ENCODE data around the gene CNOT2.

Gene CNOT2

GRCh38 chr12:70330158-70330557 lies 86.9 kb downstream of the CNOT2 start:
- Histone ChIP-seq H3K27ac (ENCODE audit: low read depth, low read length, severe bottlenecking) (no peak overlapping the region), H3K9me3 (ENCODE audit: control insufficient read depth, low read length) (no peaks in the 10 kb centered on the region), H3K4me3 (ENCODE audit: extremely low read depth, insufficient read depth, low read length, poor library complexity, severe bottlenecking) (no peak overlapping the region), H3K4me1 (ENCODE audit: control insufficient read depth, insufficient read depth, low read length, poor library complexity, severe bottlenecking) (no peaks in the 10 kb centered on the region), H3K36me3 (ENCODE audit: control insufficient read depth, insufficient read depth, low read length) (peaks cover 20% of the 10 kb centered on the region)
- 92% methylated on average over 2 of the region's 2 CpGs; no CpG with 5 or more reads in 1 of the 2 experiments for WGBS, 2 experiments (ENCODE audit: insufficient coverage in 2 of 2)

- H3K27ac ChIP-seq (ENCODE audit: low read depth, low read length, severe bottlenecking) = no peak overlapping the region
- peaks cover 28% of the 10 kb centered on the region for H3K36me3 ChIP-seq (ENCODE audit: control insufficient read depth, insufficient read depth, low read length)
- H3K9me3 ChIP-seq (ENCODE audit: control insufficient read depth, low read length) = no peaks in the 10 kb centered on the region
- H3K4me3 ChIP-seq (ENCODE audit: extremely low read depth, insufficient read depth, low read length, poor library complexity, severe bottlenecking) = no peak overlapping the region
- H3K4me1 ChIP-seq (ENCODE audit: control insufficient read depth, insufficient read depth, low read length, poor library complexity, severe bottlenecking) = no peaks in the 10 kb centered on the region
Measured at GRCh38 chr12:70332236-70332635, 89.0 kb downstream of the CNOT2 start.

GRCh38 chr12:70334742-70335141 lies 91.5 kb downstream of the CNOT2 start:
- no peak overlapping the region for H3K27ac ChIP-seq (ENCODE audit: low read depth, low read length, severe bottlenecking)
- H3K4me3 ChIP-seq (ENCODE audit: extremely low read depth, insufficient read depth, low read length, poor library complexity, severe bottlenecking) = no peak overlapping the region
- H3K36me3 ChIP-seq (ENCODE audit: control insufficient read depth, insufficient read depth, low read length) = peaks cover 29% of the 10 kb centered on the region
- no peaks in the 10 kb centered on the region for H3K9me3 ChIP-seq (ENCODE audit: control insufficient read depth, low read length)
- H3K4me1 ChIP-seq (ENCODE audit: control insufficient read depth, insufficient read depth, low read length, poor library complexity, severe bottlenecking) = no peaks in the 10 kb centered on the region
- WGBS, 2 experiments (ENCODE audit: insufficient coverage in 2 of 2) = 93 to 95% methylated on average over 5 to 6 of the region's 8 CpGs

- peaks cover 54% of the 10 kb centered on the region for H3K36me3 ChIP-seq (ENCODE audit: control insufficient read depth, insufficient read depth, low read length)
- H3K4me1 ChIP-seq (ENCODE audit: control insufficient read depth, insufficient read depth, low read length, poor library complexity, severe bottlenecking) = no peaks in the 10 kb centered on the region
- H3K9me3 ChIP-seq (ENCODE audit: control insufficient read depth, low read length) = no peaks in the 10 kb centered on the region
- no peak overlapping the region for H3K27ac ChIP-seq (ENCODE audit: low read depth, low read length, severe bottlenecking)
- 92 to 100% methylated on average over 1 to 2 of the region's 2 CpGs for WGBS, 2 experiments (ENCODE audit: insufficient coverage in 2 of 2)
- H3K4me3 ChIP-seq (ENCODE audit: extremely low read depth, insufficient read depth, low read length, poor library complexity, severe bottlenecking) = no peak overlapping the region
Measured at GRCh38 chr12:70338531-70338930, 95.3 kb downstream of the CNOT2 start.

GRCh38 chr12:70351076-70351475 lies 107.8 kb downstream of the CNOT2 start:
- WGBS, 2 experiments (ENCODE audit: insufficient coverage in 2 of 2) = no CpG with 5 or more reads among the region's 2 CpGs
- H3K4me3 ChIP-seq (ENCODE audit: extremely low read depth, insufficient read depth, low read length, poor library complexity, severe bottlenecking) = no peak overlapping the region
- H3K9me3 ChIP-seq (ENCODE audit: control insufficient read depth, low read length) = no peaks in the 10 kb centered on the region
- H3K36me3 ChIP-seq (ENCODE audit: control insufficient read depth, insufficient read depth, low read length) = peaks cover 21% of the 10 kb centered on the region
- no peaks in the 10 kb centered on the region for H3K4me1 ChIP-seq (ENCODE audit: control insufficient read depth, insufficient read depth, low read length, poor library complexity, severe bottlenecking)
- no peak overlapping the region for H3K27ac ChIP-seq (ENCODE audit: low read depth, low read length, severe bottlenecking)

GRCh38 chr12:70353780-70354660 lies 110.8 kb downstream of the CNOT2 start:
- Histone ChIP-seq H3K36me3 (ENCODE audit: control insufficient read depth, insufficient read depth, low read length) (peaks cover 15% of the 10 kb centered on the region), H3K4me1 (ENCODE audit: control insufficient read depth, insufficient read depth, low read length, poor library complexity, severe bottlenecking) (no peaks in the 10 kb centered on the region), H3K27ac (ENCODE audit: low read depth, low read length, severe bottlenecking) (no peak overlapping the region), H3K4me3 (ENCODE audit: extremely low read depth, insufficient read depth, low read length, poor library complexity, severe bottlenecking) (no peak overlapping the region), H3K9me3 (ENCODE audit: control insufficient read depth, low read length) (no peaks in the 10 kb centered on the region)
- WGBS, 2 experiments (ENCODE audit: insufficient coverage in 2 of 2) = 100% methylated on average over 1 of the region's 6 CpGs; no CpG with 5 or more reads in 1 of the 2 experiments

- WGBS, 2 experiments (ENCODE audit: insufficient coverage in 2 of 2) = 100% methylated on average over 1 of the region's 3 CpGs; no CpG with 5 or more reads in 1 of the 2 experiments
- Histone ChIP-seq H3K9me3 (ENCODE audit: control insufficient read depth, low read length) (no peaks in the 10 kb centered on the region), H3K27ac (ENCODE audit: low read depth, low read length, severe bottlenecking) (no peak overlapping the region)
Measured at GRCh38 chr12:70354787-70355186, 111.6 kb downstream of the CNOT2 start.

GRCh38 chr12:70355972-70356371 lies 112.7 kb downstream of the CNOT2 start:
- Histone ChIP-seq H3K36me3 (ENCODE audit: control insufficient read depth, insufficient read depth, low read length) (peaks cover 15% of the 10 kb centered on the region), H3K27ac (ENCODE audit: low read depth, low read length, severe bottlenecking) (no peak overlapping the region), H3K9me3 (ENCODE audit: control insufficient read depth, low read length) (no peaks in the 10 kb centered on the region), H3K4me1 (ENCODE audit: control insufficient read depth, insufficient read depth, low read length, poor library complexity, severe bottlenecking) (no peaks in the 10 kb centered on the region), H3K4me3 (ENCODE audit: extremely low read depth, insufficient read depth, low read length, poor library complexity, severe bottlenecking) (no peak overlapping the region)
- no CpG with 5 or more reads among the region's 4 CpGs for WGBS, 2 experiments (ENCODE audit: insufficient coverage in 2 of 2)

More at GRCh38 chr12:70354787-70355186, 111.6 kb downstream of the CNOT2 start:
- Histone ChIP-seq H3K4me3 (ENCODE audit: extremely low read depth, insufficient read depth, low read length, poor library complexity, severe bottlenecking) (no peak overlapping the region), H3K4me1 (ENCODE audit: control insufficient read depth, insufficient read depth, low read length, poor library complexity, severe bottlenecking) (no peaks in the 10 kb centered on the region), H3K36me3 (ENCODE audit: control insufficient read depth, insufficient read depth, low read length) (peaks cover 15% of the 10 kb centered on the region)

GRCh38 chr12:70359458-70360197 lies 116.4 kb downstream of the CNOT2 start:
- Histone ChIP-seq H3K27ac (ENCODE audit: low read depth, low read length, severe bottlenecking) (no peak overlapping the region), H3K4me3 (ENCODE audit: extremely low read depth, insufficient read depth, low read length, poor library complexity, severe bottlenecking) (no peak overlapping the region), H3K36me3 (ENCODE audit: control insufficient read depth, insufficient read depth, low read length) (peaks cover 6% of the 10 kb centered on the region), H3K9me3 (ENCODE audit: control insufficient read depth, low read length) (no peaks in the 10 kb centered on the region), H3K4me1 (ENCODE audit: control insufficient read depth, insufficient read depth, low read length, poor library complexity, severe bottlenecking) (no peaks in the 10 kb centered on the region)
- WGBS, 2 experiments (ENCODE audit: insufficient coverage in 2 of 2) = no CpG with 5 or more reads among the region's 1 CpG

GRCh38 chr12:70360218-70360617 lies 117.0 kb downstream of the CNOT2 start:
- Histone ChIP-seq H3K27ac (ENCODE audit: low read depth, low read length, severe bottlenecking) (no peak overlapping the region), H3K4me3 (ENCODE audit: extremely low read depth, insufficient read depth, low read length, poor library complexity, severe bottlenecking) (no peak overlapping the region), H3K9me3 (ENCODE audit: control insufficient read depth, low read length) (no peaks in the 10 kb centered on the region)

More at GRCh38 chr12:70360218-70360617, 117.0 kb downstream of the CNOT2 start:
- H3K4me1 ChIP-seq (ENCODE audit: control insufficient read depth, insufficient read depth, low read length, poor library complexity, severe bottlenecking) = no peaks in the 10 kb centered on the region
- peaks cover under 1% of the 10 kb centered on the region for H3K36me3 ChIP-seq (ENCODE audit: control insufficient read depth, insufficient read depth, low read length)

Measured in mesodermal cell (in vitro differentiated cells).